ENCODE data around the gene GNAQ. TPM values are rescaled to one million over a fixed set of nuclear protein-coding genes. Genes with fewer than 3 reads are reported as not detected.
A peak's percentile ranks its signal among the peaks of the same experiment; 100 is the strongest.
"Not testable (repeated sequence)": the region's sequence is repeated elsewhere in the genome, so short reads cannot be mapped to it uniquely, and the experiment has no call there.

Gene GNAQ
- total and polyA plus RNA-seq, 2 of the 4 experiments (the other 2 are of a cell fraction): 23.1 to 50.7 TPM

- Histone ChIP-seq H3K27ac (ENCODE audit: insufficient read depth, low read length) (no peak overlapping the region), H2BK20ac (ENCODE audit: low read depth, low read length) (no peak overlapping the region), H3K4me2 (ENCODE audit: low read depth, low read length) (no peak overlapping the region), H3K9ac (ENCODE audit: low read depth, low read length) (no peak overlapping the region), H2BK5ac (ENCODE audit: low read depth, low read length, poor library complexity, severe bottlenecking) (no peak overlapping the region), H2AK9ac (replicated peaks; ENCODE audit: low read depth, low read length, poor library complexity) (no peak overlapping the region), H3K27me3 (ENCODE audit: control insufficient read depth, insufficient read depth, low read length) (no peaks in the 10 kb centered on the region), H3K9me3 (ENCODE audit: control insufficient read depth, insufficient read depth, low read length) (no peaks in the 10 kb centered on the region; the same call in 1 of the 2 replicates), H3K4me3 (ENCODE audit: insufficient read depth, low read depth, low read length) (no peak overlapping the region), H3K79me1 (ENCODE audit: low read depth in 1 of 2, low read length in 2 of 2) (no peaks in the 10 kb centered on the region), H3K4me1 (ENCODE audit: control insufficient read depth, insufficient read depth, low read length) (no peaks in the 10 kb centered on the region), H2AK5ac (ENCODE audit: low read depth, low read length) (no peak overlapping the region), H2BK15ac (ENCODE audit: low read depth, low read length) (no peak overlapping the region), H3K9me1 (ENCODE audit: insufficient read depth, low read length) (no peaks in the 10 kb centered on the region), H3K14ac (replicated peaks; ENCODE audit: low read depth, low read length) (no peak overlapping the region), H3K36me3 (ENCODE audit: control insufficient read depth, insufficient read depth, low read length) (no peaks in the 10 kb centered on the region), H3K56ac (ENCODE audit: extremely low read depth, insufficient read depth, low read length) (no peak overlapping the region), H2AFZ (replicated peaks; ENCODE audit: low read length, poor library complexity) (no peak overlapping the region), H3K23ac (ENCODE audit: low read depth, low read length) (no peak overlapping the region), H3K18ac (ENCODE audit: low read depth, low read length) (no peak overlapping the region), H3K4ac (ENCODE audit: low read depth, low read length) (no peak overlapping the region), H4K20me1 (ENCODE audit: insufficient read depth, low read length) (no peaks in the 10 kb centered on the region), H4K5ac (ENCODE audit: low read depth, low read length) (no peak overlapping the region), H4K91ac (ENCODE audit: insufficient read depth, low read depth, low read length) (no peak overlapping the region), H2BK120ac (ENCODE audit: low read depth, low read length) (no peak overlapping the region), H4K8ac (ENCODE audit: low read depth in 2 of 2, low read length in 2 of 2) (no peak overlapping the region)
- dilution Hi-C loops (cut with HindIII; ENCODE audit: low sequenced_read_pairs, unreplicated experiment): no loop called here
- TF ChIP-seq MAZ (IDR thresholded peaks at IDR 0.05; ENCODE audit: borderline replicate concordance, low read depth, low read length) (no peak), CEBPB (IDR thresholded peaks at IDR 0.05; ENCODE audit: low read depth, low read length) (peak; percentile 32; the same call in 1 of the 2 replicates)
- in situ Hi-C loops (cut with MboI; ENCODE audit: low sequenced_read_pairs): no loop called here
- BruUV-seq (replicated peaks): no TSS peak
- DNase-seq (no peak), ATAC-seq (ENCODE audit: low read depth) (no peak)
- no CpG with 5 or more reads among the region's 3 CpGs for WGBS, 2 experiments (ENCODE audit: extremely low coverage in 2 of 2, insufficient read length in 1 of 2)
- ChIA-PET POLR2A (ENCODE audit: unreplicated experiment) (no interaction called here), CTCF (interaction anchor here (0.7 kb wide), 1 partner anchor 65 kb away, joined by 4 read pairs; no protein-coding TSS in a partner anchor)
- intact Hi-C loops (cut with micrococcal nuclease): loop anchor here (10.0 kb wide), 1 partner anchor 152 kb away; no protein-coding TSS in a partner anchor
These were observed 31.1 kb upstream of the GNAQ start for GRCh38 chr9:78062710-78063109.

GRCh38 chr9:78054218-78054617, 22.6 kb upstream of the GNAQ start:
- H3K4me3 ChIP-seq (ENCODE audit: insufficient read depth, low read depth, low read length); H3K27ac ChIP-seq (ENCODE audit: insufficient read depth, low read length); H4K20me1 ChIP-seq (ENCODE audit: insufficient read depth, low read length); H3K56ac ChIP-seq (ENCODE audit: extremely low read depth, insufficient read depth, low read length); H2BK5ac ChIP-seq (ENCODE audit: low read depth, low read length, poor library complexity, severe bottlenecking); H3K14ac ChIP-seq (replicated peaks; ENCODE audit: low read depth, low read length); H3K23ac ChIP-seq (ENCODE audit: low read depth, low read length); H4K8ac ChIP-seq (ENCODE audit: low read depth in 2 of 2, low read length in 2 of 2); H3K4me1 ChIP-seq (ENCODE audit: control insufficient read depth, insufficient read depth, low read length); H2AK5ac ChIP-seq (ENCODE audit: low read depth, low read length); H4K91ac ChIP-seq (ENCODE audit: insufficient read depth, low read depth, low read length); H2AK9ac ChIP-seq (replicated peaks; ENCODE audit: low read depth, low read length, poor library complexity); H2AFZ ChIP-seq (replicated peaks; ENCODE audit: low read length, poor library complexity); H2BK20ac ChIP-seq (ENCODE audit: low read depth, low read length); CTCF ChIA-PET; H3K27me3 ChIP-seq (ENCODE audit: control insufficient read depth, insufficient read depth, low read length); POLR2A ChIA-PET (ENCODE audit: unreplicated experiment); H3K79me1 ChIP-seq (ENCODE audit: low read depth in 1 of 2, low read length in 2 of 2); H3K4me2 ChIP-seq (ENCODE audit: low read depth, low read length); intact Hi-C loops (cut with micrococcal nuclease); H3K9me3 ChIP-seq (ENCODE audit: control insufficient read depth, insufficient read depth, low read length); ATAC-seq (ENCODE audit: low read depth); H3K18ac ChIP-seq (ENCODE audit: low read depth, low read length); BruUV-seq (replicated peaks); H2BK15ac ChIP-seq (ENCODE audit: low read depth, low read length); H3K9me1 ChIP-seq (ENCODE audit: insufficient read depth, low read length); H3K4ac ChIP-seq (ENCODE audit: low read depth, low read length); dilution Hi-C loops (cut with HindIII; ENCODE audit: low sequenced_read_pairs, unreplicated experiment); in situ Hi-C loops (cut with MboI; ENCODE audit: low sequenced_read_pairs); DNase-seq; H3K9ac ChIP-seq (ENCODE audit: low read depth, low read length); H4K5ac ChIP-seq (ENCODE audit: low read depth, low read length); H2BK120ac ChIP-seq (ENCODE audit: low read depth, low read length); H3K36me3 ChIP-seq (ENCODE audit: control insufficient read depth, insufficient read depth, low read length): not testable (repeated sequence)
- 88% methylated on average over 2 of the region's 7 CpGs; no CpG with 5 or more reads in 1 of the 2 experiments for WGBS, 2 experiments (ENCODE audit: extremely low coverage in 2 of 2, insufficient read length in 1 of 2)

Measured in IMR-90 (cell line).